Activated CD4-positive, alpha-beta T cell treated with anti-CD3 and anti-CD28 coated beads, Interleukin-2, amount 50 U/mL, for 16 hours (primary cell): ENCODE measurements around the gene BFSP1.

Source experiments
- DNase-seq: peaks from one replicate; pipeline ENCODE4 v3.0.0-alpha.2; 2020

The BFSP1 gene

GRCh38 chr20:17494201-17494600, 37.0 kb downstream of the BFSP1 start:
- DNase-seq, result no peak

GRCh38 chr20:17493173-17493572, 38.0 kb downstream of the BFSP1 start:
- DNase-seq, result no peak

- no peak for DNase-seq
Measured at GRCh38 chr20:17491488-17491887, 39.7 kb downstream of the BFSP1 start.

GRCh38 chr20:17491041-17491440, 40.1 kb downstream of the BFSP1 start:
- no peak for DNase-seq

GRCh38 chr20:17490501-17490900, 40.7 kb downstream of the BFSP1 start:
- DNase-seq, result no peak

- no peak for DNase-seq
Measured at GRCh38 chr20:17488916-17489600, 42.1 kb downstream of the BFSP1 start.

GRCh38 chr20:17485017-17485416, 46.2 kb downstream of the BFSP1 start:
- no peak for DNase-seq

- DNase-seq, result no peak
Measured at GRCh38 chr20:17482536-17482935, 48.6 kb downstream of the BFSP1 start.

- no peak for DNase-seq
Measured at GRCh38 chr20:17481661-17482060, 49.5 kb downstream of the BFSP1 start.

- no peak for DNase-seq
Measured at GRCh38 chr20:17480696-17481095, 50.5 kb downstream of the BFSP1 start.

- DNase-seq, result no peak
Measured at GRCh38 chr20:17479063-17479657, 52.0 kb downstream of the BFSP1 start.

- DNase-seq, result no peak
Measured at GRCh38 chr20:17473659-17474058, 57.5 kb downstream of the BFSP1 start.

GRCh38 chr20:17471606-17472187, 59.5 kb downstream of the BFSP1 start:
- no peak for DNase-seq

- DNase-seq, result no peak
Measured at GRCh38 chr20:17470973-17471372, 60.2 kb downstream of the BFSP1 start.

GRCh38 chr20:17470521-17470920, 60.7 kb downstream of the BFSP1 start:
- no peak for DNase-seq

GRCh38 chr20:17469246-17470030, 61.7 kb downstream of the BFSP1 start:
- DNase-seq, result no peak

- no peak for DNase-seq
Measured at GRCh38 chr20:17468073-17468840, 62.9 kb downstream of the BFSP1 start.

GRCh38 chr20:17467120-17467655, 64.0 kb downstream of the BFSP1 start:
- no peak for DNase-seq

GRCh38 chr20:17466641-17467040, 64.5 kb downstream of the BFSP1 start:
- DNase-seq, result no peak

- DNase-seq, result no peak
Measured at GRCh38 chr20:17465236-17465635, 65.9 kb downstream of the BFSP1 start.

GRCh38 chr20:17463711-17464110, 67.5 kb downstream of the BFSP1 start:
- no peak for DNase-seq

- no peak for DNase-seq
Measured at GRCh38 chr20:17461941-17462340, 69.2 kb downstream of the BFSP1 start.

- peak; percentile 6 for DNase-seq
Measured at GRCh38 chr20:17460119-17460518, 71.1 kb downstream of the BFSP1 start.
